Panc1 (cell line): ENCODE results near the gene CISTR. TPM values are rescaled to one million over a fixed set of nuclear protein-coding genes. Genes with fewer than 3 reads are reported as not detected.

ENCODE experiments used
- ATAC-seq: fragments of 200-7000 bp; cut with Tn5 transposase; 2 replicates; pipeline ENCODE4 v1.9.1; 2020; ENCODE audit warnings: mild to moderate bottlenecking, moderate library complexity
- BruUV-seq: library from RNA; stranded (reverse); fragments of 400-500 nt; replicated peaks from 2 replicates; lab custom pipeline; 2021; lab: Mats Ljungman, UMichigan
- CTCF ChIA-PET: fragments of 300-600 bp; sonication (Branson Sonifier 250); formaldehyde crosslinking; loops from one replicate; lab custom pipeline; 2022; ENCODE audit warnings: antibody characterized with exemption; lab: Charles Lee
- POLR2A ChIA-PET: fragments of 300-600 bp; sonication (Branson Sonifier 250); formaldehyde crosslinking; loops from one replicate; lab custom pipeline; 2022; ENCODE audit warnings: antibody characterized with exemption; lab: Charles Lee
- DNase-seq: peaks from one replicate; pipeline ENCODE4 v3.0.0-alpha.2; 2010; ENCODE audit warnings: low read depth, low spot score
- H3K27ac ChIP-seq: 2 replicates; pipeline ENCODE4 v1.5.1; 2011; ENCODE audit warnings: mild to moderate bottlenecking, low read length, inconsistent platforms
- H3K27me3 ChIP-seq: fragments of 200-500 bp; sonication (Bioruptor generic); 2 replicates; pipeline ENCODE4 v1.6.0; 2014; ENCODE audit warnings: low read length, inconsistent platforms; ENCODE audit not compliant: control insufficient read depth, insufficient read depth
- H3K36me3 ChIP-seq: fragments of 200-500 bp; sonication (Bioruptor generic); 2 replicates; pipeline ENCODE4 v1.5.1; 2014; ENCODE audit warnings: inconsistent platforms, mild to moderate bottlenecking, low read length, moderate library complexity; ENCODE audit not compliant: control insufficient read depth, insufficient read depth
- H3K4me1 ChIP-seq: 2 replicates; pipeline ENCODE4 v1.5.1; 2011; ENCODE audit warnings: inconsistent platforms, mild to moderate bottlenecking, low read length, moderate library complexity; ENCODE audit not compliant: control insufficient read depth, insufficient read depth
- H3K4me3 ChIP-seq, 2 experiments: 2 replicates each; pipeline ENCODE4 v1.5.1; 2011 to 2012; ENCODE audit warnings: low read depth in 2 of 2, low read length in 2 of 2, mild to moderate bottlenecking in 2 of 2, inconsistent platforms in 1 of 2, moderate library complexity in 1 of 2
- H3K9me3 ChIP-seq: fragments of 200-500 bp; sonication (Bioruptor generic); 2 replicates; pipeline ENCODE4 v1.5.1; 2014; ENCODE audit warnings: low read depth, mild to moderate bottlenecking, inconsistent platforms, low read length, moderate library complexity; ENCODE audit not compliant: control insufficient read depth, insufficient read depth
- CTCF ChIP-seq: fragments of 450-650 bp; IDR thresholded peaks from 2 replicates; pipeline ENCODE4 v1.5.1; 2017; ENCODE audit warnings: mild to moderate bottlenecking
- POLR2AphosphoS5 ChIP-seq: IDR thresholded peaks from 2 replicates; pipeline ENCODE4 v1.6.1; 2012; ENCODE audit warnings: mild to moderate bottlenecking, low read depth, low read length, moderate library complexity
- REST ChIP-seq, 2 experiments: IDR thresholded peaks; 2 replicates each; pipeline ENCODE4 v1.6.1; 2011 to 2012; ENCODE audit warnings: low read depth in 2 of 2, control low read depth in 1 of 2, low read length in 1 of 2, mild to moderate bottlenecking in 1 of 2, moderate library complexity in 1 of 2; ENCODE audit not compliant: insufficient read depth in 1 of 2
- SIN3A ChIP-seq: IDR thresholded peaks from 2 replicates; pipeline ENCODE4 v1.6.1; 2012; ENCODE audit warnings: low read depth, mild to moderate bottlenecking, low read length, moderate library complexity, borderline replicate concordance; ENCODE audit not compliant: insufficient read depth
- TCF7L2 ChIP-seq: IDR thresholded peaks from 2 replicates; pipeline ENCODE4 v1.6.1; 2011; ENCODE audit warnings: mild to moderate bottlenecking, low read depth, low read length, inconsistent platforms
- in situ Hi-C: cut with HindIII; loops from 2 replicates; pipeline ENCODE4 v1.10.0; 2016; ENCODE audit warnings: low sequenced_read_pairs, low pct_unique_long_range_greater_than_20kb
- intact Hi-C: fragments of 100-400 bp; cut with micrococcal nuclease; formaldehyde crosslinking; loops from one replicate; pipeline ENCODE4 v1.10.0; 2022; ENCODE audit not compliant: unreplicated experiment
- total RNA-seq: library from RNA; stranded (reverse); gene quantifications from one replicate; pipeline ENCODE4 v1.2.1, GENCODE V29; 2021; ENCODE audit not compliant: unreplicated experiment

Gene CISTR
- total RNA-seq, 1 experiment from 2014 or later, result not detected

DNA sequence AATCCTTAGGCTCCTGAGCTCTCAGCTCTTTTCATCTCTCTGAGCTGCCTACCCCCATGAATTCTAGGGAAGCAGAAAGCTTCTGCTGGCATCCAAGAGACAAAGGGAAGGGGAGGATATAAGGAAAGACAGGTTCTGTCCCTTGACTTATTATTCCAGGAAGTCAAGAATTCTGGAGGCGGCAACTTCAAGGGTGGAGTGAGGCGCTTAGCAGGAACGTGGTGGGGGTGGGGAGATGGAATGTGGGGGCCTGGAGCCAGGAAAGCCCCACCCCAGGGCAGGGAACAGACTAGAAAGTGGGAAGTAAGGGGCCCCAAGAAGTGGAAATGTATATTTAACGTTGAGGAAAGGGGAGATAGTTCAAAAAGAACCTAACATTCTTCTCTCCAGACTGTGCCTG, 26.0 kb downstream of the CISTR start:
- Histone ChIP-seq H3K9me3 (no peaks in the 10 kb centered on the region), H3K27ac (no peak overlapping the region), H3K36me3 (no peaks in the 10 kb centered on the region; the same call in 1 of the 2 replicates), H3K4me3 (peak overlapping the region in 1 of 2 experiments; percentile 89; a peak in 2 of 4 replicates), H3K27me3 (no peaks in the 10 kb centered on the region), H3K4me1 (peaks cover 12% of the 10 kb centered on the region)
- DNase-seq (no peak), ATAC-seq (no peak)
- in situ Hi-C loops, result no loop called here
- POLR2A ChIA-PET, result no interaction called here
- TF ChIP-seq CTCF (no peak), TCF7L2 (peak; percentile 40; the same call in 1 of the 2 replicates)
- intact Hi-C loops, result no loop called here
- CTCF ChIA-PET, result no interaction called here
- no TSS peak for BruUV-seq

DNA sequence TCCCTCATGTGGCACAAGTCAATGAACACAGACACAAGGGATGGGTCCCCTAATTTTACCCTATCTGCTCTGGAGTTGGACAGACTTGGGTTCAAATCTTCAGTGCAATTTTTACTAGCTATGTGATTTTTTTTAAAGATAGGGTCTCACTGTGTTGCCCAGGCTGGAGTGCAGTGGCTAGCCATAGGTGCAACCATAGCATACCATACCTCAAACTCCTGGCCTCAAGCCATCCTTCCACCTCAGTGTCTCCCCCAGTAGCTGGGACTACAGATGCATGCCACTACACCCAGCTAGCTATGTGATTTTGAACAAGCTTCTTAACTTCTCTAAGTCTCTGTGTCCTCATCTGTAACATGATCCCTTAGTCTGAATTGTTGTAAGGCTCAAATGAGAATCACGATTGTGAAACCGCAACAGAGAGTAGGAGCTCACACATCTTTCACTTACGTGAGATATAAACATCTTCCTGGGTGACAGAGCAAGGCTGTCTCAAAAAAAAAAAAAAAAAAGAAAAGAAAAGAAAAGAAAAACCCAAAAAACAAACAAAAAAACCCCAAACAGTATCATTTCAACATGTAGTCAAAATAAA, 29.2 kb downstream of the CISTR start:
- no peaks in the 10 kb centered on the region; the same call in 1 of the 2 replicates for H3K36me3 ChIP-seq
- H3K27ac ChIP-seq, result no peak overlapping the region
- DNase-seq (no peak), ATAC-seq (no peak)
- in situ Hi-C loops (no loop called here), intact Hi-C loops (no loop called here)
- no peaks in the 10 kb centered on the region for H3K9me3 ChIP-seq
- no peaks in the 10 kb centered on the region for H3K27me3 ChIP-seq
- H3K4me3 ChIP-seq, result no peak overlapping the region
- no peak for TF ChIP-seq TCF7L2
- TSS peak; percentile 33 for BruUV-seq
- H3K4me1 ChIP-seq, result peaks cover 8% of the 10 kb centered on the region
- CTCF ChIA-PET, result interaction anchor here (0.8 kb wide), 1 partner anchor 21 kb away, joined by 3 read pairs; no protein-coding TSS in a partner anchor
- POLR2A ChIA-PET, result no interaction called here

DNA sequence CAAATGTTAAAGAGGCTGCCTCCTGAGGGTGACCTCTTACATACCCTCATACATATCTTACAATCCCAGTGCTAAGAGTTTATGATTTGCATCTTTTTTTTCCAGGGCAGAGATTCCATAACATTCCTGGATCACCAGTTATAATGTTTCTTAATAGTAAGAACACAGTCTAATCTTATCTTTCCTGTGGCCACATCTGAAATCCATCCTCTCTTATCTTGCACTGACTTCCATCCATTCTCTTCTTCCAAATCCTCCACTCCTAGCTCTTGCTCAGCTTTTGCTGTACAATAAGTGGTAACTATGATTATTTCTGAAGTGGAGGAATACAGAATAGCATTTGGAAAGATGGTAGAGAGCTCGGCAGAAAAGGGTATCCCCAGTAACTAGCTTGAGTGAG, 30.8 kb downstream of the CISTR start:
- CTCF ChIA-PET, result interaction anchor here (0.7 kb wide), 1 partner anchor 20 kb away, joined by 3 read pairs; no protein-coding TSS in a partner anchor
- no peak for DNase-seq
- TF ChIP-seq REST (IDR thresholded peaks at IDR 0.05; ENCODE audit: insufficient read depth in 1 of 2, low read depth in 2 of 2, low read length in 1 of 2) (no peak), SIN3A (no peak), TCF7L2 (no peak), POLR2AphosphoS5 (no peak), CTCF (no peak)
- no peaks in the 10 kb centered on the region for H3K36me3 ChIP-seq
- in situ Hi-C loops (no loop called here), intact Hi-C loops (no loop called here)
- H3K27ac ChIP-seq, result no peak overlapping the region
- ATAC-seq, result no peak
- no TSS peak for BruUV-seq
- peaks cover under 1% of the 10 kb centered on the region for H3K4me1 ChIP-seq
- H3K9me3 ChIP-seq, result no peaks in the 10 kb centered on the region
- H3K27me3 ChIP-seq, result no peaks in the 10 kb centered on the region
- no peak overlapping the region for H3K4me3 ChIP-seq
- POLR2A ChIA-PET, result no interaction called here
